HG03103 (cell line): ENCODE results near the gene MAPKAPK2.
"Not testable (repeated sequence)": the region's sequence is repeated elsewhere in the genome, so short reads cannot be mapped to it uniquely, and the experiment has no call there.

Experiments
- ATAC-seq: cut with Tn5 transposase; IDR thresholded peaks from one replicate; pipeline ENCODE4 v1.9.1; 2021; ENCODE audit warnings: low read depth; ENCODE audit not compliant: unreplicated experiment

MAPKAPK2 gene

DNA sequence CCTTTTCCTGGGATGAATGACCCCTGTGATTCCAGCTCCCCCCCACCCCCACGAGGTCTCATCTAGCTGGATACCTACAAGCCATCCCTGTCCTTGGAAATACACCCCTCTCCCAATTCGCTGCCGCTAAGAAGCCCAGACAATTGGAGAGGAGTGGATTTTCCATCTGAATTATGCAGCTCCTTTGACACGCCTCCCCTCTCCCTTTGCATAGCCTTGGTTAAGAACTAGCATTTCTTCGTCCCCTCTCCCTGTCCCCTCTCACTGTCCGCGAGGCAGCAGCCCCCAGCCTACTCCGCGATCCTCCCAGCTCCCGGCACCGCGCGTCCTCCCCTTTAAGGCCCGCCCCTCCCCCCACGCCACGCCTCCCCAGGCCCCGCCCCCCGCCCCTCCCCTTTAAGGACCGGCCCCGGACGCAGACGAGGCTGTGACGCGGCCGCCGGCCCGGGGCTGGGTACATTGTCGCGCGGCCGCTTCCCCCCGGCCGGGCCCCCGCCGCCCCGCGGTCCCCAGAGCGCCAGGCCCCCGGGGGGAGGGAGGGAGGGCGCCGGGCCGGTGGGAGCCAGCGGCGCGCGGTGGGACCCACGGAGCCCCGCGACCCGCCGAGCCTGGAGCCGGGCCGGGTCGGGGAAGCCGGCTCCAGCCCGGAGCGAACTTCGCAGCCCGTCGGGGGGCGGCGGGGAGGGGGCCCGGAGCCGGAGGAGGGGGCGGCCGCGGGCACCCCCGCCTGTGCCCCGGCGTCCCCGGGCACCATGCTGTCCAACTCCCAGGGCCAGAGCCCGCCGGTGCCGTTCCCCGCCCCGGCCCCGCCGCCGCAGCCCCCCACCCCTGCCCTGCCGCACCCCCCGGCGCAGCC, at the start of gene MAPKAPK2:
Gene MAPKAPK2, plus strand, starts transcription at position 428 of the 856 bp plus-strand sequence. Its CDS starts 325 bp downstream, at position 753.
- ATAC-seq = no peak

GRCh38 chr1:206635080-206635977, 49.4 kb upstream of the MAPKAPK2 start, which contains the start of gene DYRK3:
Gene DYRK3 (plus strand): TSS chr1:206635536. CDS start chr1:206635704, 168 bp downstream.
- ATAC-seq = peak; percentile 75

GRCh38 chr1:206635978-206636345, 48.7 kb upstream of the MAPKAPK2 start:
- ATAC-seq = no peak

DNA sequence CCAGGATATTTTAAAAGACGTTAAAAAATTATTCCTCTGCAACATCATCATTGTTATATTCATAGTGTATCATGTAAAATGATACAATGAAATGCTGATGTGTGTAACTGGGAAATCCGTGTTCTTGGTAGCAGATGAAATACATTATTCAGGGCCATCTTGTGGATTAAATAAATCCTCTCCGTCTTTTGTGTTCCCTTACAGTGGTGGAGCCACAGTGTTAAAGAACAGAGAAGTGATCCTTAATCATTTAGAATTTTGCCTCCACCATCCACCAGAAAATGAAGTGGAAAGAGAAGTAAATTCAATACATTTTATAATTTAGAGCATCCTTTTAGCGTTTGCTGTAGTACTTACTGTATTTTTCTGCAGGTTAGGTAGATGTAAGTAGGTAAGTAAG, 48.0 kb upstream of the MAPKAPK2 start:
- no peak for ATAC-seq

DNA sequence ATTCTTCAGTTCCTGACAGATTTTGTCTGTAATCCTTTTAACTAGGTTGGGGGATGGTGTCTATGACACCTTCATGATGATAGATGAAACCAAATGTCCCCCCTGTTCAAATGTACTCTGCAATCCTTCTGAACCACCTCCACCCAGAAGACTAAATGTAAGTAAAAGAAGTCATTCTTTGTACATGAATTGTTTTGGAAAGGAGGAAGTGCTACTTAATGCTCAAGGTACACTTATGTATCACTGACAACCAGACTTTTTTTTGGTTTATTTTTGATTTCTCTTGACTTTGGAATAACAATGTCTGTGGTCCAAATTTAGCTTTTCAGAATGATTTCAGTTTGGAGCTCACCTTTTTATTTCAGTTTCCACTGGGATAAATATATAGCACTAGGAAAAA, 47.1 kb upstream of the MAPKAPK2 start:
- ATAC-seq = no peak

DNA sequence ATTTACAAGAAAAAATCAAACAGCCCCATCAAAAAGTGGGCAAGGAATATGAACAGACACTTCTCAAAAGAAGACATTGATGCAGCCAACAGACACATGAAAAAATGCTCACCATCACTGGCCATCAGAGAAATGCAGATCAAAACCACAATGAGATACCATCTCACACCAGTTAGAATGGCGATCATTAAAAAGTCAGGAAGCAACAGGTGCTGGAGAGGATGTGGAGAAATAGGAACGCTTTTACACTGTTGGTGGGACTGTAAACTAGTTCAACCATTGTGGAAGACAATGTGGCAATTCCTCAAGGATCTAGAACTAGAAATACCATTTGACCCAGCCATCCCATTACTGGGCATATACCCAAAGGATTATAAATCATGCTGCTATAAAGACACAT, 42.6 kb upstream of the MAPKAPK2 start:
- not testable (repeated sequence) for ATAC-seq

DNA sequence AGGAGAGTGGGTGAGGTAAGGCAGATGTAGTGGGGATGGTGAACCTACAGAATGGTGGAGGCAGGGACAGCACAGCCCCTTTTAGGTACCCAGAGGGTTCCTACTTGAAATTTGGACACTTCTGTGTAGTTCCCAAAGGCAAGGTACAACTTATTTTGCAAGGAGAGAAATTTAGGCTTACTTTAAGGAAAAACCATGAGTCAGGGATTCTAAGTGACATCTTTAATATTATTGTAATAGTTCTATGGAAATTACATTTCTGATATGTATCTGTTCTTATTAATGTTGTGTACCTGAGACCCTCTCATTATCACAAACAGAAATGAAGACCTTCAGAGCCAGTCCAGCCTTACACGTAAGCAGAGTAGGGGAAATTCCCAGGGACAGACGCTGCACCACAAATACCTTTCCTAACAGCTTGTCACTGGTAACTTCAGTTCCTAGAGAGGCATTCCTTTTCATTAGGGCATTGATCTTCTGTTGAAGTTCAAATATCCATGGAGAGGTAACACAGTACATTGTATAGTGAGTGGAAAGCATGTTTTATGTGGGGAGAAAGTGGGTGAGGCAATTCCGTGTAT, 41.5 kb upstream of the MAPKAPK2 start:
- ATAC-seq = no peak

GRCh38 chr1:206646504-206646903, 38.2 kb upstream of the MAPKAPK2 start:
- no peak for ATAC-seq

- ATAC-seq = no peak
Observed at GRCh38 chr1:206647224-206647623, 37.5 kb upstream of the MAPKAPK2 start.

DNA sequence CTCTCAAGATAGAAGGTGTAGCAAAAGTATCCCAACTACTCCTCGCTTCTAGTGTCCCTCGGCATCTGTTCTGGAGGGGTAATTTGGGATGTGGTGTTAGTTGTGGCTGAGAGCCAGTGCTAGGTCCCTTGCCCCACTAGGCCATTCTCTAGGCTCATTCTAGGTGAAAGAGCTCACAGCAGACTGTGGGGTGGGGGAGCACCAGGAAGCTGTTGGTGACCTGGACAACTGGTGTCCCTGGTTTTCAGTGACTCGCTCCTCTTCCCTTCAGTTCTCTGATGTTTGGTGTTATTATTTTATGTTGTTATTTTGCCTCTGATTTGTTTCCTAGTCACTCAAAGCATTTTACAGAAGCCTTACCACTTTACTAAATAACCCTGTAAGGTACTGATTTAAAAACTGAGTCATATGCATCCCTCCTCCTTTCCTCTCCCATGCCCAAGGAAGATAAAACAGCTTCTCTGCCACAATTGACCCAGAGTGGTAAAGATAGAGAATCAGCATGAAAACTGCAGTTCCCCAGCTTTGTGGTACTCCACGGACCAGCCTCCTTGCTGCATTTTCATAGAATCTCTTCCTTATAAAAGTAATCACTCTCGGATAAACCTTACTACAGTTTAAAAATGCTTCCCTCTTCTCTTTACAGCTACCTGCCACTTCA, 35.3 kb upstream of the MAPKAPK2 start:
- no peak for ATAC-seq

DNA sequence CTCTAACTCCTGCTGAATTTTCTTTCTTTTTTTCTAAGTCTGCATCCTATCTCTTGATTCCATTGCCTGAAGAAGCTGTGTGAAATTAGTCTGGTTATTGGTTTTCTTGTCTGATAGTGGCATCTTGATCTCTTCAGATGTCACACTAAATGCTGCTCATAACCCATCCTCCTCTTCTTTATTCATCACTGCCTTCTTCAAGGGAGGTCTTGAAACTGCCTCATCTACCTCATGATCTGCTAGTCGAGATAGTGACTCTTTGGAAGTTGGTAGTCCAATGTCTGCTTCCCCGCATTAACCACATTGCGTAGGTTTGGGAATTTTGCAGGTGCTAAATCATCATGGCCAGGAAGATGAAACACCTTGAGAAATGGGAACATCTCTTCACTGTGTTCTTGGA, 33.7 kb upstream of the MAPKAPK2 start:
- ATAC-seq = no peak

DNA sequence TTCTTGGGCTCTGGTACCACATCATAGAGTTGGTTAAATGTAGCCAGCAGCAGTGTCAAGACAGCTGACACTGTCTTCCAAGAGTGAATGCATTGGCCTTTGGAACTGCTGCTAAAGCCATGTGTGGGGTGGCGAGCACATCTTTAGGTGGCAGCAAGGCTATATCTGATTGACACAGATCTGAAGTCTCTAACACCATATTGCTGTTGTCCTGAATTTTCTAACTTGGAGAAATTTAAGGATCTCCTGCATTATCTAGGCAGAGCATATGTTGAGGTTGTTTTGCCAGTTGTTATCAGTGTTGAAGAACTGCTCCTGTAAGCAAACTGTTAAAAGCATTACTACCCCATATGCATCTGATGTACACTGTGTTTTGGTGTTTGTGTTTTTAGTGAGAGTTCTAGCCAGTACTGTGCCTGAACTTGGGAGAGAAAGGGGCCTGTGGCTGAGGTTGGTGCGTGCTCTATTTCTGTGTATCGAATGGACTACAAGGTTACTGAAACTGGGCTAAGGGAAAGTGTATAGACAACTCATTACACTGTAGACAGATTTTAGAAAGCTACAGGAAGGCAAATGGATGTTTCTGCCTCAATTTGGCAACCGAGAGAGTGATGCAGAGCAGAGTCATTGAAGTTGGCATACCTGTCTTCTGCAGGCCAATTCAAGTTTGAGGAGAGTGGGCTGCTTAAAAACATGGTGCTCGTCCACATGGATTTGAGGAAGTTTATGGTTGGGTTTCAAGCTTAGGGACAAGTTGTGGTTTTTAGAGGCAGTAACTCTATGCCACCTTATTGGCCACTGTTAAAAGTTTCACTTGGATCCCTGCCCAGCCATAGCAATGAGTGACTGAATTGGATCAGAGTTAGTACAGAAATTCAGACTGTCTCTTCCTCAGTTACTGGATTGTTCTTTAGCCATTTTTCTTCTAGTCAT, 32.5 kb upstream of the MAPKAPK2 start:
- ATAC-seq = no peak

- ATAC-seq = no peak
Observed at GRCh38 chr1:206653715-206654459, 30.8 kb upstream of the MAPKAPK2 start.

GRCh38 chr1:206654828-206655227, 29.9 kb upstream of the MAPKAPK2 start:
- ATAC-seq = no peak

DNA sequence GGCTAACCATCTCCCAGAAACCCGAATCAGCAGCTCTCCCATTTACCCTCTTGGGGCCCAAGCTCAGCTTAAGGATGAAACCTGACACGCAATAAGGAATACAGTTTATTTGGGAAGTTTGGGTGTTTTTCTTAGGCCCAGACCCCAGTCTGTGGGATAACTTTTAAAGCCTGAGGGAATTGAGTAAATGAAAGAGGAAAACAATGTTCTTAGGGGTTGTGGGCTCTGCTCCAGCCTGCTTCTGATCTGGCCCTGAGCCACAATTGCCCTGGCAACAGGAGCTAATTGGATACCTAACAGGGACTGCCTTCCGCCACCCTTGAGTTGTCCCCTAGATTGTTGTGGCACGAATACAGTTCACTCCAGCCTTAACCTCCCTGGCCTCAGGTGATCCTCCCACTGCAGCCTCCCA, 29.2 kb upstream of the MAPKAPK2 start:
- ATAC-seq = no peak

DNA sequence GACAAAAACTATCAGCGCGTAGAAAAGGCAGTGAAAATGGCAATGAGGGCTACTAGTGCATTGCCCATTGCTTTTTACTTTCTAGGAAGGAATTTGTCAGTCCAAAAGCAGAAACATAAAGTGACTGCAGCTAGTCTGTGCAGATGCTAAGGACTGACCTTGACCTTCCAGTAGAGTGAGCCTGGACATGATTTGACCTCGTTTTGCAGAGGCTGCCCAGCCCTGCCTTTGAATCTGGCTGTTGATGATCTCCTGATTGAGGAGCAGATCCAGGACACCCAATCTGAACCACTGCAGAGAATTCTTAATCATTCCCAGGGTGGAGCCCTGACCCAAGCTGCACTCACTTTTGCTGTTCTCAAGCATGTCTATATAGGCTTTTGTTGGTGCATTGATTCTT, 27.8 kb upstream of the MAPKAPK2 start:
- ATAC-seq = no peak

DNA sequence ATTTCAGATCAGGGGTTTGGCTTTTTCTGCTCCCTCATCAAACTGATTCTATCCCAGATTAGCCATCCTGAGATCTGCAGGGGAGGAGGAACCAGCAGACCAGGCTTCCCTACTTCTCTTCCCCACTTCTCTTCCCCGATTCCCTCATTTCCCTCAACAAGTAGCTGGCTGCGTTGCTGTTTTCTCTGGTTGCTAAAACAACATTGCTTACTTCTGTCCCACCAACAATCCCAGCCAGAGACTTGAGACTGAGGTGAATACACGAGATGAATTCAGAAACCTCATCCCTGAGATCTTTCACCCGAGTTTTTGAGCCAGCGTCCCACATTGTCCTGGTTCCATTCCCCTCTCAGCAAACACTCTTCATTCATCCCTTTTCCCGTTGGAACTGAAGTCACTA, 27.0 kb upstream of the MAPKAPK2 start:
- no peak for ATAC-seq

DNA sequence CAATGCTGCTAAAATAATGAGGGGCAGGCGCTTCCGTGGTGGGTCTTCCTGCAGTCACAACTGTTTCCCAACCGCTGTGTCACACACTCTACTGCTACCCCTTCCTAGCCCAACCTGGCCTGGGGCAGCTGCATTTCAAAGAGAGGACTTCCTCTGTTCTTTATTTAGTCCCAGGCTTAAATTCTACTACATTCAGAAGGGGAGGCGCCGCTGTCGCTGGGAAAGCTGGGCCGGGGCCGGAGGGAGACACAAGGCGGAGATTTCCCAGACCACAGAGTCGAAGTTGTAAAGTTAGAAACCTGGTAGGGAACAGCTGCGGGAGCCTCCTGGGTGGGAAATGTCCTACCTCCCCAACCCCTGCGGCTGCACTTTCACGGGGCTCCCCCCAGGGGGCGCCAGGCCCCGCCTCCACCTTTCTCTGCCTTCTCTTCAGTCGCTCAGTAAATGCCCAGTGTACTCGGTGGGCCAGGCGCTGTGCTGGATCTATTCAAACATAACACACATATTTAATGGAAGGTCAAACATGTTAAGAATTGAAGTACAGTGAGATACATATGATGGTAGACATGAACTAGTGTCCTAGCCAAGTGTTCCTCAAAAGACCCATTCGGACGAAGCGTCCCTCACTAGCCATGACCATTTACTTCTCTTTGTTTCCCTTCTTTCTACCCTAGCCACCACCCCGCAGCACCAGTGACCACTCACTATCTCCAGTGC, 26.3 kb upstream of the MAPKAPK2 start:
- ATAC-seq = no peak
